Activated CD8-positive, alpha-beta T cell treated with anti-CD3 and anti-CD28 coated beads for 36 hours (primary cell): ENCODE results near the gene MTUS2. TPM values are rescaled to one million over a fixed set of nuclear protein-coding genes. Genes with fewer than 3 reads are reported as not detected.

Experiments used
- ATAC-seq: fragments of 200-7000 bp; cut with Tn5 transposase; one replicate; pipeline ENCODE4 v1.10.0; 2021; ENCODE audit warnings: mild to moderate bottlenecking, moderate library complexity
- CTCF ChIA-PET: fragments of 350-600 bp; sonication (Branson Sonifier 250); formaldehyde crosslinking; loops from one replicate; lab custom pipeline; 2021; ENCODE audit warnings: antibody characterized with exemption; lab: Charles Lee
- POLR2A ChIA-PET: fragments of 350-600 bp; sonication (Branson Sonifier 250); formaldehyde crosslinking; loops from one replicate; lab custom pipeline; 2021; ENCODE audit warnings: antibody characterized with exemption; lab: Charles Lee
- DNase-seq: peaks from one replicate; pipeline ENCODE4 v3.0.0-alpha.2; 2020
- H3K27ac Mint-ChIP-seq: one replicate; pipeline ENCODE4 v1.8.0; 2021; ENCODE audit warnings: mild to moderate bottlenecking, mixed read lengths
- H3K27me3 Mint-ChIP-seq: one replicate; pipeline ENCODE4 v1.8.0; 2021; ENCODE audit warnings: mixed read lengths
- H3K36me3 Mint-ChIP-seq: one replicate; pipeline ENCODE4 v1.8.0; 2021; ENCODE audit warnings: low read depth, mixed read lengths
- H3K4me1 Mint-ChIP-seq: one replicate; pipeline ENCODE4 v1.8.0; 2021; ENCODE audit warnings: low read depth, mixed read lengths
- H3K4me3 Mint-ChIP-seq: one replicate; pipeline ENCODE4 v1.8.0; 2021; ENCODE audit warnings: mild to moderate bottlenecking, moderate library complexity, mixed read lengths
- H3K9me3 Mint-ChIP-seq: one replicate; pipeline ENCODE4 v1.8.0; 2021; ENCODE audit warnings: mixed read lengths
- CTCF ChIP-seq: fragments of 200-600 bp; IDR thresholded peaks from one replicate; pipeline ENCODE4 v1.8.0; 2022; ENCODE audit warnings: antibody characterized with exemption, mild to moderate bottlenecking
- intact Hi-C: fragments of 100-400 bp; cut with micrococcal nuclease; formaldehyde crosslinking; loops from one replicate; pipeline ENCODE4 v1.10.0; 2022
- total RNA-seq, 2 experiments: library from RNA; stranded (reverse); gene quantifications; one replicate each; pipeline ENCODE4 v1.2.3, GENCODE V29; 2021

MTUS2 gene
- total RNA-seq, 2 experiments from 2014 or later, result not detected

GRCh38 chr13:29369060-29369743 lies 549.1 kb downstream of the MTUS2 start:
- TF ChIP-seq CTCF, result peak; percentile 36
- intact Hi-C loops, result loop anchor here (10.0 kb wide), 1 partner anchor 554 kb away; no protein-coding TSS in a partner anchor
- Mint-ChIP-seq H3K4me3 (no peak overlapping the region), H3K9me3 (no peaks in the 10 kb centered on the region), H3K27ac (no peak overlapping the region), H3K27me3 (peaks cover 13% of the 10 kb centered on the region), H3K36me3 (no peaks in the 10 kb centered on the region), H3K4me1 (no peaks in the 10 kb centered on the region)
- no peak for ATAC-seq
- DNase-seq, result peak; percentile 3
- ChIA-PET POLR2A (no interaction called here), CTCF (interaction anchor here (0.6 to 1.1 kb wide), 4 partner anchors 15 to 526 kb away, joined by 3 read pairs; no protein-coding TSS in a partner anchor)

- H3K27me3 Mint-ChIP-seq, result peaks cover 12% of the 10 kb centered on the region
- H3K4me1 Mint-ChIP-seq, result no peaks in the 10 kb centered on the region
- ChIA-PET CTCF (interaction anchor here (1.5 kb wide), 1 partner anchor 17 kb away, joined by 5 read pairs; no protein-coding TSS in a partner anchor), POLR2A (no interaction called here)
- intact Hi-C loops, result no loop called here
- ATAC-seq, result no peak
- no peak overlapping the region for H3K4me3 Mint-ChIP-seq
- H3K27ac Mint-ChIP-seq, result no peak overlapping the region
- H3K36me3 Mint-ChIP-seq, result no peaks in the 10 kb centered on the region
- no peak for DNase-seq
- H3K9me3 Mint-ChIP-seq, result peaks cover 5% of the 10 kb centered on the region
- TF ChIP-seq CTCF, result no peak
These were observed 559.1 kb downstream of the MTUS2 start for GRCh38 chr13:29379281-29379680.

GRCh38 chr13:29379865-29380264 lies 559.7 kb downstream of the MTUS2 start:
- Mint-ChIP-seq H3K4me3 (no peak overlapping the region), H3K27ac (no peak overlapping the region), H3K27me3 (peaks cover 12% of the 10 kb centered on the region), H3K4me1 (no peaks in the 10 kb centered on the region), H3K9me3 (peaks cover 5% of the 10 kb centered on the region), H3K36me3 (no peaks in the 10 kb centered on the region)
- no peak for DNase-seq
- POLR2A ChIA-PET, result no interaction called here
- TF ChIP-seq CTCF, result no peak
- no peak for ATAC-seq
- intact Hi-C loops, result no loop called here
- CTCF ChIA-PET, result interaction anchor here (1.5 kb wide), 1 partner anchor 17 kb away, joined by 5 read pairs; no protein-coding TSS in a partner anchor

- no peak for ATAC-seq
- no peak for DNase-seq
- Mint-ChIP-seq H3K4me3 (no peak overlapping the region), H3K9me3 (peaks cover 5% of the 10 kb centered on the region), H3K27me3 (peaks cover 5% of the 10 kb centered on the region), H3K36me3 (no peaks in the 10 kb centered on the region), H3K27ac (no peak overlapping the region), H3K4me1 (no peaks in the 10 kb centered on the region)
- intact Hi-C loops, result no loop called here
- CTCF ChIA-PET, result no interaction called here
- POLR2A ChIA-PET, result no interaction called here
- no peak for TF ChIP-seq CTCF
These were observed 561.9 kb downstream of the MTUS2 start for GRCh38 chr13:29382021-29382420.

GRCh38 chr13:29383476-29383875 lies 563.3 kb downstream of the MTUS2 start:
- Mint-ChIP-seq H3K27ac (no peak overlapping the region), H3K36me3 (no peaks in the 10 kb centered on the region), H3K4me1 (no peaks in the 10 kb centered on the region), H3K27me3 (peaks cover 5% of the 10 kb centered on the region), H3K4me3 (no peak overlapping the region), H3K9me3 (peaks cover 5% of the 10 kb centered on the region)
- TF ChIP-seq CTCF, result no peak
- CTCF ChIA-PET, result no interaction called here
- POLR2A ChIA-PET, result interaction anchor here (0.6 kb wide), 1 partner anchor 181 kb away, joined by 3 read pairs; no protein-coding TSS in a partner anchor
- no peak for ATAC-seq
- intact Hi-C loops, result no loop called here
- DNase-seq, result no peak
